DMS79 treated with DMSO at 0.1 percent for 48 hours (cell line): ENCODE data around the gene DGCR2.
"Not testable (repeated sequence)": the region's sequence is repeated elsewhere in the genome, so short reads cannot be mapped to it uniquely, and the experiment has no call there.

Experiments
- DNase-seq: peaks from one replicate; lab custom pipeline; 2025; lab: John Stamatoyannopoulos, UW

Gene DGCR2, protein sequence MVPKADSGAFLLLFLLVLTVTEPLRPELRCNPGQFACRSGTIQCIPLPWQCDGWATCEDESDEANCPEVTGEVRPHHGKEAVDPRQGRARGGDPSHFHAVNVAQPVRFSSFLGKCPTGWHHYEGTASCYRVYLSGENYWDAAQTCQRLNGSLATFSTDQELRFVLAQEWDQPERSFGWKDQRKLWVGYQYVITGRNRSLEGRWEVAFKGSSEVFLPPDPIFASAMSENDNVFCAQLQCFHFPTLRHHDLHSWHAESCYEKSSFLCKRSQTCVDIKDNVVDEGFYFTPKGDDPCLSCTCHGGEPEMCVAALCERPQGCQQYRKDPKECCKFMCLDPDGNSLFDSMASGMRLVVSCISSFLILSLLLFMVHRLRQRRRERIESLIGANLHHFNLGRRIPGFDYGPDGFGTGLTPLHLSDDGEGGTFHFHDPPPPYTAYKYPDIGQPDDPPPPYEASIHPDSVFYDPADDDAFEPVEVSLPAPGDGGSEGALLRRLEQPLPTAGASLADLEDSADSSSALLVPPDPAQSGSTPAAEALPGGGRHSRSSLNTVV

DNA sequence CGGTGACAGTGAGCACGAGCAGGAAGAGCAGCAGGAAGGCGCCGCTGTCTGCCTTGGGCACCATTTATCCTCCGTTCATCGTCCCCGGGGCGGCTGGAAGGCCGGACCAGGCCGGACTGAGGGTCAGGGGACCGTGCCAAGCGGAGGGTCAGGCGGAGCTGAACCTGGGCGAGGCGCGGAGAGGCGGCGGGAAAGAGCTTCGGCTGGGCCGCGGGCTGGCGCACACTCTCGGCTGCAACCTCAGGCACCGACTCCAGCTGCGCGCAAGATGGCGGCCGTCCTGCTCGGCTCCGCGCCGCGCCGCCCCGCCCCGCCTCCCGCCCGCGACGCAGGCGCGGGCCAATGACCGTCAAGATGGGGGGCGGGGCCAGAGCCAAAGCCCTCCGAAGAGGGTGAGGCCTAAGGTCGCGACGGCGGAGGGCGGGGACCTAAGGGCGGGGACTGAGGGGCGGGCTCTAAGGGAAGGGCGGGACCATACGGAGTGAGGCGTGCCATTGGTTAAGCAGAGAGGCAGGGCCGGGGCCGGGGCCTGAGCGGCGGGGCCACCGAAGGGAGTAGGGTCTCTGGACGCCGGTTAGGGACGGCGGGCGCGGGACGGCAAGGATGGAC, at the start of gene DGCR2:
Gene DGCR2, minus strand, starts transcription at position 270 of the 609 bp plus-strand sequence. Its CDS starts 206 bp downstream, at position 64.
- DNase-seq = peak; percentile 65

DNA sequence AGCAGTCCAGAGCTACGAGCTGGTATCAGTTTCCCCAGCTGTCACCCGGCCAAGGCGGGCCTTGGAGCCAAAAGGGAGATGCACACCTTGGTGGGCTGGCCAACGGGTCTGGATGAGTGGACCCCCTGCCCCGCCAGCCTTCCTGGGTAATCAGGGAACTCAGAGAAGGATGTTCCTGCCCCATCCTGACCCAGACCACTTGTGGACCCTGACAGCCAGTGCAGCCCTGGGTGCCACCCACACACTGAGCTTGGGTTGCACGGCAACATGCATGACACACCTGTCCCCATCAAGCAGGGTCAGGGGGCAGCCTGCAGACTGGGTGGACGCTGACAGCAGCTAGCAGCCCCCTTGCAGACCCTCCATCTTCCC, 47.7 kb upstream of the DGCR2 start:
- no peak for DNase-seq

DNA sequence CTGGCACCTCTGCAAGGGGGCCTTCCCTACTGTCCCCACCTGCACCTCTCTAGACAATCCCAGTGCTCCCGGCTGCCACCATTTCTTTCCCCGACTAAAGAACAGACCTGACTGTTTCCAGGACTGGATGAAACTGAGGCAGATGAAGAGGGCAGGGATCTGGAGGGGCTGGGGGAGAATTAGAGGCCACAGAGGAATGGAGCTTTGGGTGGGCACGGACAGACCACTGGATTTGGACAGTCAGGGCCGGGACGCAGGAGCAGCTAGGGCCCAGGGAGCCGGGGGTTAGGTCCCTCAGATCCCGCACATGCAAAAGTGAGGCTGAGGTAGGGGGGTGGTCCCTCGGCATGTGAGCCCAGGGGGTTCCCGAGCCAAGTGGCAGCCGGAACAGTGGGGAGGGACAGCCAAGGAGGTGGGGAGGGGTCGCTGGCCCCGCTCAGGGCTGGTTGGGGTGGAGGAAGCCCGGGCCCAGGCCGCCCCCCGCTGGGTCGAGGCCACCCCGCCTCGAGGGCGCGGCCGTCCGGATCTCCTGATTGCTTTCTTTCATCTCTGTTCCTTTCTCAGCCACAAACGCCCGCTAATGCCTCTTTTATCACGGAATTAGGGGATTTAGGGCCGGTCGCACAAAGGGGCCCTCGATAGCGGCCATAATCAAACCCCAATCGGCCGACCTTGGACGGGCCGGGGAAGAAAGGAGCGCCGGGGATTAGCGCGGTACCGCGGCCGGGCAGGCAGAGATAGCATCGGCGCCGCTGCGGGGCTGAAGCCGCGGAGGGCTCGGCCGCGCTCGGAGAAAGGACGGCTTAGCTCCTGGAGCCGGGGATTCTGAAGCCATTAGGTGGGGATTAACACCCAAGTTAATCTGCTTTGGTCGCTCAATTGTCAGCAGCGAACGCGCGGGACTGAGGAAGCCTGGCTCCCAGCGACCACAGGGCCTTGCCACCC, 47.1 kb upstream of the DGCR2 start:
- DNase-seq = no peak

DNA sequence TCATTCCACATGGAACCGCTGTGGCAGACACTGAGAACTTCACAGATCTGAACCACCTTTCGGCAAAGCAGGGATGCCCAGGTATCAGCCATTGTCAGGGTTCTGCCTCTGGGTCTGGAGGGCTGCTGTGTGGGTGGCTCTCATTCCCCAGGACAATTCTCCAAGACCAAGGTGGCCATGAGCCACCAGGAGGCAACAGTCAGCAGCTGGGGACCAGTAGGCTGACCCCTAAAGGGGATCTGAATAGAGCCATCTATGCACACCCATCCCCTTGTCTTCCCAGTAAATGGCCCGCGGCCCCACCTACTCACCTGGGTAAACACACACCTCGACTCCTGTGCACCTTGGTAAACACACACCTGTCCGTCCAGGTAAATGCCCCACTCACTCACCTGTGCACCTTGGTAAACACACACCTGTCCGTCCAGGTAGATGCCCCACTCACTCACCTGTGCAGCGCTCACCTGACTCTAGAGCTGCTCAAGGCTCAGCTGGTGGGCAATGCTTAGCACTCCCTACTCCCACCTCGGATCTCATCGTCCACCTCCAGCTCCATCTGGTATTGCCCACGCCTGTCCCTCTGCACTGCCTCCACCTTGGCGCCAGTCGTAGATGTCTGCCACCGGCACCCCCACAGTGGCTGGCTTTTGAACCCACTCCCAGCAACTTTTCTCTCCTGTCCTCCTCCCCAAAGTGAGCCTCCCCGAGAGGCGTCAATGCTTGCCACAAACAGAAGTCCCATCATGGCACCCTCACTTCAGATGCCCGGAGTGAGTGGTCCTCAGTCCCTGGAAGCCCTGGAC, 46.1 kb upstream of the DGCR2 start:
- DNase-seq = no peak

DNA sequence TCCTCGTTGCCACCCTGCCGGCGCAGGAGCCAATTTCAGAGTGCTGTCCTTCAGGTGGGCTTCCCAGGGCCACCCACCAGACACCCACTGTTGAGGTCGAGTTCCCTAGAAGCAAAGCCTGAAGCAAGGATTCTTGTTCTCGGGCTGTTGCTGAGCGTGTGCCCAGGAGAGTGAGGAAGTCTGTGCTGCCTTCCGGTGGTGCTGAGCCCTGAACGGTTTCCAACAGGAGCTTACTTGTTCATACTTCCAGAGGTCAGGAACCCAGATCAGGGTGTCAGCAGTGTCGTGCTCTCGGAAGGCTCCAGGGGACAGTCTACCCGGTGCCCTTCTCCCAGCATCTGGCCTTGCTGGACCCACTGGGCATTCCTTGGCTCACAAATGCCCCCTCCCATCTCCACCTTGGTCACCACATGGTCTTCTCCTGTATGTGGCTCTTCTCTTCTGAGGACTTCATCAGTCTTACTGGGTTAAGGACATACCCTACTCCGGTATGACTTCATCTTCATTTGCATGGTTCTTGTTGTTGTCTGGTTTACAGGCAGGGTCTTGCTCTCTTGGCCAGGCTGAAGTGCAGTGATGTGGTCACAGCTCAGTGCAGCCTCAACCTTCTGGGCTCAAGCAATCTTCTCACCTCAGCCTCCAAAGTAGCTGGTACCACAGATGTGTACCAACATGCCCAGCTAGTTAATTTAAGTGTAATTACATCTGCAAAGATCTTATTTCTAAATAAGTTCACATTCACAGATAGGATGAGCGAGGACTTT, 45.1 kb upstream of the DGCR2 start:
- no peak for DNase-seq

DNA sequence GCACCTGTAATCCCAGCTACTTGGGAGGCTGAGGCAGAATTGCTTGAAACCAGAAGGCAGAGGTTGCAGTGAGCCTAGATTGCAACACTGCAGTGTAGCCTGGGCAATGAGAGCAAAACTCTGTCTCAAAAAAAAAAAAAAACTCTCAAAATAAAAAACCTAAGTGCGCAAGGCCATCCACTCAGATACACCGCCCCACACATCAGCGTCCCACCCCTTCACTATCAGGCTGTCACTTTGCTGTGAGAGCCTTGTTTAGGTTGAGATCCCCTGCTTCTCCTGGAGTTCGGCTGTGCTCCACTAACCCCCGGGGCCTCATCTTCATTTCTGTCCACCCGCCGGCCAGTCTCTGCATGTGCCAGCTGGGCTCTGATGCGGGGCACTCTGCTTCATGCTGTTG, 44.2 kb upstream of the DGCR2 start:
- no peak for DNase-seq

DNA sequence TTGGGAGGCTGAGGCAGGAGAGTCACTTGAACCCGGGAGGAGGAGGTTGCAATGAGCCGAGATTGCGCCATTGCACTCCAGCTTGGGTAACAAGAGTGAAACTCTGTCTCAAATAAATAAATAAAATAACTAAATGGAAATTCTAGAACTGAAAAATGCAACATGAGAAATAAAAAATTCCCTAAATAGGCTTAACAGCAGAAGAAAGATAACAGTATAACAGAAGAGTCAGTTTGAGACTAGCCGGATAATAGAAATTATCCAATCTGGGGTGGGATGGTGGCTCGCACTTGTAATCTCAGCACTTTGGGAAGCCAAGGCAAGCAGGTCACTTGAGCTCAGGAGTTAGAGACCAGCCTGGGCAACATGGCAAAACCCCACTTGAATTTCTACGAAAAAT, 42.2 kb upstream of the DGCR2 start:
- DNase-seq = no peak

DNA sequence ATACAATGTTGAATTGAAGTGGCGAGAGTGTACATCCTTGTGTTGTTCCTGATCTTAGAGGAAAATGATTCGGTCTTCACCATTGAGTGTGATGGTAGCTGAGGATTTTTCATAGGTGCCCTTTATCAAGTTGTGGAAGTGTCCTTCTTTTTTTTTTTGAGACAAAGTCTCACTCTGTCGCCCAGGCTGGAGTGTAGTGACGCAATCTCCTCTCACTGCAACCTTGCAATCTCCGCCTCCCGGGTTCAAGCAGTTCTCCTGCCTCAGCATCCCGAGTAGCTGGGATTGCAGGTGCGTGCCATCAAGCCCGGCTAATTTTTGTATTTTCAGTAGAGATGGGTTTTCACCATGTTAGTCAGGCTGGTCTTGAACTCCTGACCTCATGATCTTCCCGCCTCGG, 36.4 kb upstream of the DGCR2 start:
- not testable (repeated sequence) for DNase-seq

DNA sequence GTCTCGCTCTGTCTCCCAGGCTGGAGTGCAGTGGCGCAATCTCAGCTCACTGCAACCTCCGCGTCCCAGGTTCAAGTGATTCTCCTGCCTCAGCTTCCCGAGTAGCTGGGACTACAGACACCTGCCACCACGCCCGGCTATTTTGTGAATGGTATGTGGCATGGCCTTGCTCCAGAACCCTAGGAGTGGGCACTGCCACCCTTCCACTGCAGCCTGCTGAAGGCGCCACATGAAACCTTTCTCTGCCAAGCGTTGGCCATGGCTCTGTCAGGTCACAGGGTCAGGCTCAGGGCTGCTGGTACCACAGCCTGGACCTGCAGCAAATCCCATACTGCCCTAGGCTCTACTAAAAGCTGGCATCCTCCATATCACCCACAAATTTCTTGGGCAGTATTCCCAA, 33.9 kb upstream of the DGCR2 start:
- not testable (repeated sequence) for DNase-seq

DNA sequence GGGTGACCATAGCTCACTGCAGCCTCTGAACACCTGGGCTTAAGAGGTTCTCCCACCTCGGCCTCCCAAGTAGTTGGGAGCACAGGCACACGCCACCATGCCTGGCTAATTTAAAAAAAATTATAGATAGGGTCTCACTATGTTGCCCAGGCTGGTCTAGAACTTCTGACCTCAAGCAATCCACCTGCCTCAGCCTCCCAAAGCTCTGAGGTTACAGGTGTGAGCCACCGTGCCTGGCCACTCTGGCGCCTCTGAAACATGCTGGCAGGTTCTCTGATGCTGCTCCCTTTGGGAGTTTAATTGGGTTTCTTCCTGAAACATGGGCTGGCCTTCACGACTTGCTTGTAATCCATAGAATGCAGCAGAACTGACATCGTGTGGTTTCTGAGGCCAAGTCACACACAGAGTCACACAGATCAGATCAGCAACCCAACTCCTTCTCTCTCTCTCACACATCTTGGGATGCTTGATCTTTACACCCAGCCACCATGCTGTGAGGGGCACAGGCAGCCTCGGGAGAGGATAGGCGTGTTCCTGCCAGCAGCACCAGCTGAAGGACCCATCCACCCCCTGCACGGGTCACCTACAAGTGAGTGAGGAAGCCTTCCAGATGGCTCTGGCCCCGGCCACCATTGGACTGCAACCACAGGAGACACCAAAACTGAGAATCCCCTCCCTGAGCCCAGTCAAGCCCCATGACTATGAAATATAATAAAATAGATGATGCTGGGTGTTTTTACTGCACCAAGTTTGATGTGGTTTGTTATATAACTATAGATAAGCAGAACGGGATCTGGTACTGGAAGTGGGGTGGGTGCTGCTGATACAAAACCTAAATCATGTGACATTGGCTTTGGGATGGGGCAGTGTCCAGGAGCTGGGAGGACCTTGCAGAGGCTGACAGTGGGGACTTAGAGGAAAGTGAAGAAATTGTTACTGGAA, 31.0 kb upstream of the DGCR2 start:
- DNase-seq = no peak

DNA sequence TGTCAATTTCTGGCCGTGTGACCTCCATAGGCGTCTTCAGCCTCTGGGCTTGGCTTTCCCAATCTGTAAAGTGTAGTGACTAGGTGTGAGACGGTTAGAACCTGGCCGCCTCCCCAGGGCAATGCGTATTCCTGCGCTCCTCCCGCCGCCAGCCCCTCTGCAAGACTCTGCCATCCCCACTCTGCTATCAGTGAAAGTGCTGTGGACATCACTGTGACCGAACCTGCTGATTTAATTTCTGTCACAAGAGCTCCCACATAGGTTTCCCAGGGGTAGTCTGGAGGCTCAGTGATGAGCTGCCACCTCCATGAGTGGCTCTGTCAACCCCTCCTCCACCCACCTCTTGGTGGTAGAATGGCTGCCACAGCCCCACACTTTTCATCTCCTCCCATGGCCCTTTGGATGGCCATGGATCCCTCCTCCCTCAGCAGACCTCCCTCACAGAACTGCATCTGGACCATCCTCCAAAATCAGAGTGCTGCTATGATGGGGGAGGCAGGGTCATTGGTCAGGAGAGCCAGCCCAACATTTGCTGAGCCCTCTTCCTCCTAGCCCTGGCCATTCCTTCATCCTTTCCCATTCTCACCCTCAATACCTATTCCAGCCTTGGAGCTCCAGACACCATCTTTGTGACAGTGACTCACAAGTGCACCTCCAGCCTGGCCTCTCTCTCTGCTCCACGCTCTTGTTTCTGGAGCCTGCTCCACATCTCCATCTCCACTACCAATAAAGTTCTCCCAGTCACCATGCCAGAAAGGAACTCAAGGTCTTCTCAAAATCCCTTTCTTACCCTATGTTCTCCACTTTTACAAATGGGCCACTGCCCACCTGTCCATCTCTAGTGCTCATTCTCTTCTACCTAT, 29.3 kb upstream of the DGCR2 start:
- DNase-seq = no peak

DNA sequence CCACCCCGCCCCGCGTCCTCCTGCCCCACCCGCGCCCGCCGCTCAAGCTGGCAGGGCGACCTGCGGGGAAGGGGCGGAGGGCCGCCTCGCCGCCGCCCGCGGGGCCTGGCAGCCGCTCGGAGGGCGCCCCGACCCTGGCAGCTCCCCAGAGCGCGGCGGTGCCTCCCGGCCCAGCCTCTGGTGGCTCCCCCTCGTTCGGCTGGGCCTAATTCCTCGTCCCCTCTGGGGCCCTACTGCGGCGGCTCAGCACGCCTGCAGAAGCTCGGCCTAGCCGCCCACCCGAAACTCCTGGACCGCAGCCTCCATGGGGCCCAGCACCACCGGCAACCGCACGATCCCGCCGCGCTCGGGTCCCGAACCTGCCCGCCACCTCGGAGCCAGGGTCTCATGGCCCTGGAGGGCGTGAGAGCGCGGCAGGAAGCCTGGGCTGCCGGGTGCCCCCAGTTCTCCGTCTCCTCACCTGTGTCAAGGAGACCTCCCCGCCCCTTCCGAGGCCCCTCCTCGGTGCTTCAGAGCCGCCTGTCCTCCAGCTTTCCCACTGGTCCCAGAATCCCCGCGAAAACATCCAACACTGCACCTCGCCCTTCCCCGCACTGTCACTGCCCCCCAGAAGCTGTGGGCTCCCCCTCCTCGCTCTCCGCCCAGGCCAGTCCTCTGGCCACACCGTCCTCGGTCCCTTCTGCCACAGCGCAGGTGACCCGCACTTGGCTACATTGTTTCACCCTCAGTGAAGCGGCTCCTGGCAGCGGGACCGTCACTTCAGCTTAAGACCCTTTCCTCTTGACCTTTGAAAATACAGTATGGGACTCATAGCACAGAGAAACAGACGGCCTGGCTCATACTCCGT, 28.5 kb upstream of the DGCR2 start:
- no peak for DNase-seq

DNA sequence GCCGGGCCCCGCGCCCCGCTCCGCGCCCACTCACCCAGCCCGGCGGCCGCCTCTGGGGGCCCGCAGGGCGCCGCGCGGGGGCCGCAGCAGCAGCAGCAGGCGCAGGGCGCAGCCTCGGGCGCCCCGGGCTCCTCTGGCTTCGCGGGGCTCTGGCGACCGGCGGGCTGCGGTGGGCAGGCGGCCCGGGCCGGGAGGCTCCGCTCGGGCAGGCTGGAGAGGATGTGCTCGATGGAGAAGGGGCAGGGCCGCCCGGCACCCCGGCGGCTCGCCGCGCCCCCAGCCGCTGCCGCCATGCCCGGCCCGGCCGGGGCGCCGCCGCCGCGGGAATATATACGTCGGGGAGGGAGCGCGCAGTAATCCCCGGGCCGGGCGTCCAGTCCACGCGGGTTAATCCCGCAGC, 27.8 kb upstream of the DGCR2 start, which contains the start of gene GSC2:
Gene GSC2, minus strand, starts transcription at position 302 of the 400 bp plus-strand sequence. Its CDS starts 9 bp downstream, at position 293.
- no peak for DNase-seq

DNA sequence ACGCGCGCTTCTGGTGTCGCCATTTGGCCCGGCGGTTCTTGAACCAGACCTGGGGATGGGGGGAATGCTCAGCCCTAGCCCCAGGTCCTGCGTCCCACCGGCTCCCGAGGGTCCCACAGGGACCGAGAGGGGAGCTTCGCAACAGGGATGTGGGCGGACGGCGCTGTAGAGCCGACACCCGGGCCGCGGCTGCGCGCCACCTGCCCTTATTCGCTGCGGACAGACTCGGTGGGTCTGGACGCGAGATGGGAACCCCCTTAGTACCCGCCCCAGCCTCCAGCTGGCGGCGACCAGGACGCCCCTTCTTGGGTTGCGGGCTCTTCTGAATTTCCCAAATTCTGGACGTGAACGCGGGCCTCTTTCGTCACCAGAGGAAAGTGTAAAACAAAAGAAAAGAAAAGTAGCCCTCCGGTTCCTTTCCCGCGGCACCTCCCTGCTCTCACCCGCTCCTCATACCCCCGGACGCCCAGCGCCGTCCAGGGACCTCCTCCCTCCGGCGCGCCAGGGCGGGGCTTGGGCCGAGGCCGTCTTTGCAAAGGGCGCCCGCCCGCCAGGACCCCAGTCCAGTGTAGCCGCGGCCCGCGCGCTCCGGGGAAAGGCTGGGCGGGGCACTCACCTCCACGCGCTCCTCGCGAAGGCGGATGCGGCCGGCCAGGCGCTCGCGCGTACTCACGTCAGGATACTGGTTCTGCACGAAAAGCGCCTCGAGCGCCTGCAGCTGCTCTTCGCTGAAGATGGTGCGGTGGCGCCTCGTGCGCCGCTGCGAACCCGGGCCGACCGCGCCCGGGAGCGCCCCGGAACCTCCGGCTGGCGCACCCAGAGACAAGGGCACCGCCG, 27.1 kb upstream of the DGCR2 start:
- peak; percentile 3 for DNase-seq

DNA sequence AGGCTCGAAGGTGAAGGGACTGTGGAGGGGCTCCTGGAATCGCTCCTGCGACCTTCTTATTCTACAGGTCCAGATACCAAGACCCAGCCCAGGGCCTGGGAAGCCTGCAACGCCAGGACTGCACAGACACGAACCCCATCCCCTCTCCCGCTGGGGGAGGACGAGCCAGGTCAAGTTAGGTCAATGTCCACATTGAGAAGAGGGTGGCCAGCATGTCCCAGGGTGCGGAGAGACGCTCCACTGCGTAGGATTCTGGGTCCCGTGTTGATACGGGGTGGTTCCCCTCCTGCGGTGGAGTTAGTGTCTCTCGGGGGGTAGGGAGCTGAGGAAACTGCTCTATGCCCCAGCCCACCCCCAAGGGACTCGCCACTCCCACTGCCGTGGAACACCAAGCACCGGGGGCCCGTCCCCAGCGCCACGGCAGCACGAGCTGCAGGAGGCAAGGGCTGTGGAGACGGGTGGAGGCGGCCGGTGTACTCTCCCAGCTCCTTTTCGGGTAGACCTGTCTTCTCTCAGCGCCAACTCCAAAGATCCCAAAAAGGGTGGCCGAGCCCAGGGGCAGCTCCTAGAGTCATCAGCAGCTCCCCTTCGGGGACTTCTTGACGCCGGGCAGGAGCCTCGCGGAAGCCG, 26.3 kb upstream of the DGCR2 start:
- DNase-seq = no peak

DNA sequence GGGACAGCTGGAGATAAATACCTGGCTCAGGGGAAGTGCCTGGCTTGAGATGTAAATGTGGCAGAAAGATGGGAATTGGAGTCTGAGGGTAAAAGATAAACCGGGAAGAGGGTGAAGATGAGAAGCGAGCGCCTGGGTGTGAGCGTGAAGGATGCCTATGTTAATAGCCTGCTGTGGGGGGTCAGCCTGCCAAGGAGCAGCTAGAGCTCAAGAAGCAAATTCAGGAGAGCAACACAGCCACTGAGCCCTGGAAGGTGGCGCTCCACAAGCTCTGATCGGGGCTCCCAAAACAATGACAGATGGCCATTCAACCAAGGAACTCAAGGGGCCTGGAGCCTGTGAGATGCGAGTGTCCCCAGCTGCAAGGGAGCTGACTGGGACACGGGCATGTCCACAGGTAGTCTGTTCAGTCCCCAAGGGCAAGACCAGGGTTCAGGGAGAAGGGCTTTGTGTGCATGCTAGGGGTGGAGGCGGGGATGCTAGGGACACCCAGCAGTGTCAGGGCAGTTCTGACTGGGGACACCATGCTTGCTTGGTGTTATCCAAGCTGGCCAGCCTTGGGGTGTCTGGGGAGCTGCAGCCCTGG, 25.1 kb upstream of the DGCR2 start:
- no peak for DNase-seq
